NCI-H226 (cell line): ENCODE measurements around the gene NDUFA13.
"Not testable (repeated sequence)": the region's sequence is repeated elsewhere in the genome, so short reads cannot be mapped to it uniquely, and the experiment has no call there.

Experiments used
- DNase-seq: peaks from one replicate; pipeline ENCODE4 v3.0.0-alpha.2; 2015

NDUFA13 gene

DNA sequence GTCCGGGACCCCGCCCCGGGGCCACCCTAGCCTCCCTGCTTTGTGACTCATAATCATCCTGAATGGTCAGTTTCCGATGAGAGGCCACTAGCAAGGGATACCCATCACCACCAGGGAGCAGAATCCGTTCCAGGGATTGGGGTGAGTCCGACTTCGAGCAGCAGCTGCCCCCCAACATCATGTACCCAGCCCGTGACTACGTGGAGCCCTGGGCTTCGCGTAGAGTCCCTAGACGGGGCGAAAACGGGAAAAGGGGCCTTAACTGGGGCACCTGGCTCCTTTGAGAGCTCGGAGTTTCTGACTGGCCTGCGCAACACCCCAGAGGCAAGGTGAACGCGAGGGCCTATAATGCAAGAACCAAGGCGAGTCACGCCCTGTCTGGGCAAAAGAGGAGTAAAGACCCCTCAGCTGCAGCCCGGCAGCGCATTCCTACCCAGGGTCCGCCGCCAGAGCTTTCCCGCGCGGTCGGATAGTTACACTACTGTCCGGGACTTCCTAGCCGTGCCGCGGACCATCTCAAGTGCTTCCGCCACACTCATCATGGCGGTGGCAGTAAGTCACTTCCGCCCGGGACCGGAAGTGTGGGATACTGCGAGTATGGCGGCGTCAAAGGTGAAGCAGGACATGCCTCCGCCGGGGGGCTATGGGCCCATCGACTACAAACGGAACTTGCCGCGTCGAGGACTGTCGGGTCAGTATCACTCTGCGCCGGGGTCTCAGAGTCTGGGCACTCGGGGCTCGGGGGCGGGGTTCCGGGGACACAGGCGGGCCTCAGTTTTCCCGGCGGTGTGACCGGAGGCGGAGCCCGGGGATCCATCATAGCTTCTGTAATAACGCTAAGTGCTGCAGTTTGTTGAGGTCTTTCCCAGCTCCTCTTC, at the start of gene NDUFA13:
Gene NDUFA13, plus strand, starts transcription at position 584 of the 878 bp plus-strand sequence. Its CDS starts 14 bp downstream, at position 598.
- peak; percentile 84 for DNase-seq

DNA sequence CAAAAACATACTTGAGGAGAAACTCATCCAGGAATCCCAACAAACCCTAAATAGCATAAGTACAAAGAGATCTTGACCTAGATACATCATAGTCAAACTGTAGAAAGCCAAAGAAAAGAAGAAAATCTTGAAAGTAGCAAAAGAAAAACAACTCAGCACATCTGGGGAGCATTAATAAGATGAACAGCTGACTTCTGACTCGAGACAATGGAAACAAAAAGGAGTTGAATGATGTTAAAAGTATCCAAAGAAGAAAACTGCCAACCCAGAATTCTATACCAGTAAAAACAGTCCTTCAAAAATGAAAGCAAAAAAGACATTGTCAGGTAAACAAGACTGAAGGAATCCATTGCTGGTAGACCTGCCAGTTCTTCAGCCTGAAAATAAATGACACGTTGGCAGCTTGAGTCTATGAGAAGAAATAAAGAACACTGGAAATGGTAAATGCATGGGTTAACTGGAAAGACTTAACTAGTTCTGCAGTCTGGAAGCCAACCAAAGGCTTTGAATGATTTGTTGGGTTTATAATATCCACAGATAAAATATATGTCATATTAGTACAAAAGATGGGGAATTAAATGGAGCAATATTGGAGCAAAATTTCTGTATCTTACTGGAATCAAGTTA, 47.5 kb upstream of the NDUFA13 start:
- no peak for DNase-seq

GRCh38 chr19:19470579-19470978, 45.4 kb upstream of the NDUFA13 start:
- DNase-seq: no peak

DNA sequence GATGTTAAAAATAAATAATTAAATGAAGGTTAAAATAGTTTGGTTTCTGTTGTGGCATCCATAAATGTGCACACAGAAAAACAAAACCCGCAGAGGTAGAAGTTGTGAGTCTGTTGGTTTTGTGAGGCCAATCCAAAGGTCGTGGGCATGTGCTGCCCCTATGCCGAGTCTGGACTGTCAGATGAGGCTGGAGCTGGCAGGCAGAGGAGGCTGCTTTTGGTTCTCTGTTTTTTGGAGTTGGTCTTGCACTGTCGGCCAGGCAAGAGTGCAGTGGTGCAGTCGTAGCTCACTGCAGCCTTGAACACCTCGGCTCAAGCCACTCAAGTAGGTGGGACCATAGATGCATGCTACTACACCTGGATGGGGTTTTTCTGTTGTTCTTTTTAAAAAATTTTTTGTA, 44.3 kb upstream of the NDUFA13 start:
- no peak for DNase-seq

GRCh38 chr19:19472106-19472505, 43.9 kb upstream of the NDUFA13 start:
- not testable (repeated sequence) for DNase-seq

GRCh38 chr19:19475015-19475765, 40.8 kb upstream of the NDUFA13 start:
- DNase-seq: no peak

DNA sequence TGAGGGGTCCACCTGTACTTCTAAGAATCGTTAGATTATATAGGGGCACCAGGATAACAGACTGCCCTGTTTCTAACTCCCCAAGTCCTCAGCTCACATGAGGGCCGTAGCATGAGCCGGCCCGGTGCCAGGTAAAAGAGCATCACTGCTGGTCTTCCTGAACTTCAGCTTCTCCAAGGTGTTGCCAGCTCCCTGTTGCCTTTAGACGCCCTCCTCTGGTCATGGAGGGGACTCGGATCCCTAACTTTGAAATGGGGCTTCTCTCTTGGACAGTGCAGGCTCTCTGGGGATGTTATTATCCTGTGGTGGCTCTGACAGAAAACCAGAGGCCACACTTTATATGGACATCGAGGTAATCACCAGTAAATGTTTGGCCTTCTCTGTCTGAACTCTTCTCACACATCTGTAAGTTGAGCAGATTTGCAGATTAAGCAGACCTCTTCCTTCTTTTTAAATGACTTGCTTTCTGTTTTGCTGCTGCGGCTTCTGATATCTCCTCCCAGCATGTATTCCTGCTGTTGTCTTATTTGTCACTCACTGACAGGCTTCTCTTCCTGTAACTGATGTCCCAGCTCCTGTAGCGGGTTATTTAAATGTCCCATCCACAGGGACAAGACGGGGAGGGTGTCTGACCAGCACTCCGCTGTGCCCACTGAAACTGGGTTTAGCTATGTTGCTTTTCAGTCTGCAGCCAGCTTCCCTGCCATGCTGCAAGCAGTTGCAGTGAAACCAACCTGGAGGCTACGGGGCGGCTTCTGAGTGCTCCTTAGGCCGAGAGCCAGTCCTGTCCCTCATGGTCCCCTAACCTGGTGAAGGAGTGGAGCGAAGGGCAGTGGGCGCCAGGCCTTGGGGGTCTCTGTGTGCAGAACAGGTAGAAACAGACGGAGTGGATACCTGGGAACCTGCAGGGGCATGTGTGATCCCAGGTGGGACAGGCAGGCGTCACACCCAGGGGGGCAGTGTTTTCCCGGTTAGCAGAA, 39.9 kb upstream of the NDUFA13 start:
- DNase-seq: no peak

- DNase-seq: no peak
Observed at GRCh38 chr19:19477705-19478383, 38.2 kb upstream of the NDUFA13 start.

GRCh38 chr19:19480688-19481087, 35.3 kb upstream of the NDUFA13 start:
- no peak for DNase-seq

- DNase-seq: no peak
Observed at GRCh38 chr19:19482809-19483596, 33.0 kb upstream of the NDUFA13 start.

DNA sequence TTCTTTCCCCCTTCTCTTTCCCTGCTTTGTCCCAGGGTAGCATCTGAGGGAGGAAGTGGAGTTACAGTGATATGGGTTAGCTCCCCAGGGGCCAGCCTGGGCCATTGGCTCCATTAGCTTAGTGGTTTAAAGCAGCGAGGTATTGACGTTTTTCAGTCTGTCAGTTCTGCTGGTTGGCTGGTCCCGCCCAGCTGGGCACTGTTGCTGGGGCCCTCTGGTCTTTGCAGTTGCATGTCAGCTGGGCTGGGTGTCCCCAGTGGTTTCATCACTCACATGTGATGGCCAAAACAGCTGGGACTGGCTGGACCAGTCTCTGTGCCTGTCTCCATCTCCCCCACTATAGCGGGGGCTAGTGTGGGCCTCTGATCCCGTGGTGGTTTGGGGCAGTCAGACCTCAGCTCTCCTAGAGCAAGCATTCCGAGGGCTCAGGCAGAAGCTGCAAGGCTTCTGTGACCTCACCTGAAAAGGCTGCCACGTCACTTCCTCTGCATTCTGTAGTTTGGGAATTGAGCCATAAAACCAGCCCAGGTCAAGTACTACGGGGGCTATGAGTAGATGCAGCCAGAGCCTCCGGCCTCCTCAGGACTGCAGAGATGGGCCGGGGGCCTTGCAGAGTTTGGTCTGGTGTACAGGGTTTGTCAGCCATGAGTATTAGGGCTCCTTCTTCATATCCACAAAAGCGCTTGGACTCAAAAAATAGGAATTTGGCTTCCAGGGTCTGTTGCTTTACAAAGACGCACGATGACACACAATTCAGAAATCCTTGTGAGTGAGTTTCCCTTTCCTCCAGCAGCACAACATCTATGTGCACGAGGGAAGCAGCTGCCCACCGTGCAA, 30.6 kb upstream of the NDUFA13 start:
- DNase-seq: no peak

DNA sequence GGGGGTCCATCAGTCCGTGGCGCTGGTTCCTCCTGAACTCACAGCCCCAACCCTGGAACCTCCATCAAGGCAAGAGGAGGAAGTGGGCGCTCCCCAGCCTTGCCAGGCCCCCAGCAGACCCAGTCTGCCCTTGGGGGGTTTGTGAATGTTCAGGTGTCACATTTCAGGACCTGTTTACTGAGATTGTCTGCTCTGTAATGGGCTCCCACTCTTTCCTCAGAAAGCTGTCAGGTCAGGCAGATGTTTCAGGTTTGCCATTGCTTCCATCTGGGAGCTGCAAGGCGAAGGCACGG, 30.1 kb upstream of the NDUFA13 start:
- DNase-seq: no peak

- DNase-seq: no peak
Observed at GRCh38 chr19:19486343-19487076, 29.5 kb upstream of the NDUFA13 start.

- no peak for DNase-seq
Observed at GRCh38 chr19:19487077-19487949, 28.7 kb upstream of the NDUFA13 start.

DNA sequence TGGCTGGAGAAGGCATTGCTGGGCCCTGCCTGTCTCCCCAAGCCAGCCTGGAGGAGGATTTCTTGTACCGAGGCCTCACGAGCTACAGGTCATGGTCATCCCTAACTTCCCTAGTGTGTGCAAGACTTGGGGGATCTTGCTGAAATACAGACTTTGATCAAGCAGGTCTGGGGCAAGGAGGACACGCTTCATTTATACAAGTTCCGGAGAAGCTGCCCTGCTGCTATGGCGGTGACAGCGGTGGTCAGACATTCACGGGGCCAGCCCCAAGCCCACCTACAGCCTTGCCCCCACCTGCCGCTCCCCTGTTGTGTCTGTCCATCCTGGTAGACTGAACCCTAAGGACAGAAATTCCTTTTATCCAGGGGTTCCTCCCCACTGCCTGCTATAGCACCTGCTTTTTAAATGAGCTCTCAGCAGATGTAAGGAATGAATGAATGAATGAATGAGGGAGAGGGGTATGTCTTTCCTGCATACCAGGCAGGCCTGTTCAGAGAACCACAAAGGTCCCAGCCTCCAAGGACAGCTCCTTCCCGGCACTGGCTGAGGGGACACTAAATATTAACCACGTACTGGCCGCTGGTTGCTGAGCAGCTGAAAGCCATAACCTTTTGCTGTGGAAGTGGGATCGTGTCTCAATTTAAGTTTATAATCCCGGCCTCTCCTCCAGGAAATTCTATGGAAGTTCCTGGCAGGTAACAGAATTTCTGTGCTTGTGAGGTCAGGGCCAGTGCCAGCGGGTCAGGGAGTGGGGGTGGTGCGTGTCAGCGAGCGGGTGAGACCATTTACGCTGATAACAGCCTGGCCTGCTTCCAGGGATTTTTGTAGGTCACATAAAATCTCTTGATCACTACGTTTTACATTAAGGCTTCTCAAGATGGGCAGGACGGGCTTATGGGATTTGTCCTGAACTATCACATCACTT, 27.8 kb upstream of the NDUFA13 start:
- DNase-seq: peak; percentile 19

DNA sequence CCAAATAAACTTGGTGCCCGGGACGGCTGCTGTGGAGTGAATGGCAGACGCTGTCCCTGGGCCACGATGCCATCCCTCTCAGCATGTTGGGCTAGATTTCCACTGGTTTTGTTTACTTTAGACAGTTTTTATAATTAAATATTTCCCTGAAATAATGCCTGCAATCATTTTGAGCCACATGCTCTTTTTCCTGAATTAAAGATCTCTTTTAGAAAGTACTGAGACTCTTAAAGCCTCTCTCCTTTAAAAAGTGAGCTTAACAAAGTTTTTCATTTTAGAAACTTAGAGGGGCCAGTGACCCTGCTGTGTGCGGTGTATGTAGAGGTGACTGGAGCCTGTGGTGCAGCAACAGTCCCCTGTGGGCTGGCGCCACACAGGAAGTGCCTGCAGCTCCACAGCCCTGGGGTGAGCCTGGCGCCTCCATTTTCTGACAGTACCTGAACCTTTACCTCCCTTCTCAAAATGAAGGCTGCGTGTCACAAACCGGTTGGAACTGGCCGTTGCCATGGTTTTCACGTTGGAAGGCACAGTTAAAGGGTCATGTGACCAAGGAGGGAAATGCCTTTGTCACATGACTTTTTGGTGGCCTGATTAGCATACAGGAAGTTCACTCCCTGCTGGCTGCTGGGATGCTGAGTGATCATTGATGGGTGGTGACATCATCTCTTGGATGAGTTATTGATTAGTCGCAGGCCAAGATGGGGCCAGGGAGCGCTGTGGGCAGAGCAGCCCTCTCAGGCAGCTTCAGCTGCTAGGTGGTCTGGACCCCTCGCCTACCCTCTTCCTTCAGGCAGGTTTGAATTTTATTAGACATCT, 26.9 kb upstream of the NDUFA13 start:
- DNase-seq: peak; percentile 89
